Endometrial microvascular endothelial cells (primary cell): ENCODE measurements around the gene TMEM260. TPM values are rescaled to one million over a fixed set of nuclear protein-coding genes. Genes with fewer than 3 reads are reported as not detected.

Source experiments
- in situ Hi-C: cut with HindIII; loops from 2 replicates; pipeline ENCODE4 v1.10.0; 2017; ENCODE audit warnings: low sequenced_read_pairs, low pct_unique_long_range_greater_than_20kb; ENCODE audit errors: inconsistent ontology term
- total RNA-seq: library from RNA; depleted of rRNA; stranded (reverse); fragments of >200 nt; gene quantifications from one replicate; pipeline ENCODE4 v1.2.3, GENCODE V29; 2015; ENCODE audit errors: inconsistent ontology term

Gene TMEM260
- total RNA-seq, result 19.3 TPM

DNA sequence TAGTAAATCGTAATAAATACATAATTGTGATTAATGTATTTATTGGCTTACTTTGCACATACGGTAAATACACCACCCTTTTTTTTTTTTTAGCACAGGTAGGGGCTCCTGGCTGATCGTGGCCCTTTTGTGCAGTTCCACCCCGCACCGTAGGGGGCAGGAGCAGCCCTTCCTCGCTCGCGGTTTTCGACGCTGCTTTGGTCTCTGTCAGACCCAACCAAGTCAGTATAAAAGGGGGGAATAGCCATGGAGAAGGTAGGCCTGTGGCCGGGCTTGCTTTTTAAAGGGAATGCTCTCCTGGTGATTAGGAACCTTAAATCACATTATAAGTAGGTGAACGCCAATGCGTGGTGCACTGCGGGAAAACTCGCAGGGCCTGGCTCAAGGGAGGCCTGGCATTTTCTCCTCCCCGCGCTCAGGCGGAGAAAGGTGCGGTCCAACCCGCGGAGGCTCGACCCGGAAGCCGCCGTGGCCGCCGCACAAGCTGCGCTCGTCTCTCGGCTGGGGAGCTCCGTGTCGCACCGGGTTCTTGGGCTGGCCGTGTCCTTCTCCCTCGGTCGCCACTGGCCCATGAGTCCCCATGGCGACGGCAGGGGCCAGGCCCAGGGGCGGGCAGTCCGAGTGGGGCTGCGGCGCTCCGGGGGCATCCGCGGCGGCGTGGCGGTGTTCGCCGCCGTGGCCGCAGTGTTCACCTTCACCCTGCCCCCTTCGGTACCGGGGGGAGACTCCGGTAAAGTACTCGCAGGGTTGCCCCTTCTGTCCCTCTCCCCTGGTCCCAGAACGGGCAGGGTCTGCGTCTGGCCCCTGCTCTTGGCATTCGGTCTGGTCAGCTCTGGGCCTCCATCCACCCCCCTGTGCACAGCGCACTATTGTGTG lies at the start of gene TMEM260:
Gene TMEM260 (plus strand): TSS at position 454 of the 876 bp plus-strand sequence. CDS start 117 bp downstream, at position 571.
- in situ Hi-C loops, result no loop called here

DNA sequence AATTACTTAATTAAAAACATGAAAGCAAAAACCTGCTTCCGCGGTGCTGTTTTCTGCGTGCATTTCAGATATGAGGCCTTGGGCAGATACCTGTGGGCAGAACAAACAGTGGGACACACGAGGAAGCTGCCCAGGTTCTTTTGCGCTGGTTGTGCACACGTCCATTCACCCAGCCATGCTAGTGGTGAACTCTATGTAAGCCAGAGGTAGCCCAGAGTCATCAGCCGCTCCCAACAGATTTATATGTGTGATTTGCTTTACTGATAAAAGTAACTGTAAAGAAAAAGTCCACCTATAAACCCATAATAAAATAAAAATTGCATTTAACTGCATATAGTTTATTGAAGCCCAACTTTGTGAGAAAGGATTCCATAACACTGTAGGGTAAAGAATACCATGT lies 47.1 kb upstream of the TMEM260 start:
- in situ Hi-C loops, result no loop called here

DNA sequence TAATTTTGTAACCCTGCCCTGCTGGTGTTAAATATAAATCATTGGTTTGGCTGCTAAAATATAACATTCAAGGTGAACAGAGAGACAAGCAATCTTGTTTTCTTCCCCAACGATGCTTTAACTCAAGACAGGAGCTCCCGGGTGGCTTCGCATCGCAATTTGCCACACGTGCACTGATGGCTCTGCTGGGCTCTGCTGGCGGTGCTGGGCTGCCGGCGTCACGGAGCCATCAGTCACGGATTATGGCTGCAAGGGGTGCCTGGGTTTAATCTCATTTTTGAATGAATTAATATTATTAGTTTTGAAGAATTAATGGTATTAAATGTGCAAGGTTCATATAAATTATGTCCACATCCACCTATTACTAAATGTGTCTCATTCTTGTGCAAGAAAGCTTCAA lies 44.9 kb upstream of the TMEM260 start:
- in situ Hi-C loops, result no loop called here

DNA sequence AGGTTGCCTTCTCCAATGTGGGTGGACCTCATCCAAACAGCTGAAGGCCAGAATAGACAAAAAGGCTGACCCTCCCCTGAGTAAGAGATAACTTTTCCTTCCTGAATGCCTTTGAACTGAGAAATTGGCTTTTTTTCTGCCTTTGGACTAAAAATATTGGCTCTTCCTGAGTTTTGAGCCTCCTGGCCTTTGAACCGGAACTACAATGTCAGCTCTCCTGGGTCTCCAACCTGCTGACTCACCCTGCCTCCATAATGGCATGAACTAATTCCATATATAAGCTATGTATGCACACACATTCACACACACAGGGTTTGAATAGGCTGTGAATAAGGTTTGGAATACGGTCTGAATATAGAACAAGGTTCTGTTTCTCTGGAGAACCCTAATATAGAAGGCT lies 39.7 kb upstream of the TMEM260 start:
- in situ Hi-C loops, result no loop called here

DNA sequence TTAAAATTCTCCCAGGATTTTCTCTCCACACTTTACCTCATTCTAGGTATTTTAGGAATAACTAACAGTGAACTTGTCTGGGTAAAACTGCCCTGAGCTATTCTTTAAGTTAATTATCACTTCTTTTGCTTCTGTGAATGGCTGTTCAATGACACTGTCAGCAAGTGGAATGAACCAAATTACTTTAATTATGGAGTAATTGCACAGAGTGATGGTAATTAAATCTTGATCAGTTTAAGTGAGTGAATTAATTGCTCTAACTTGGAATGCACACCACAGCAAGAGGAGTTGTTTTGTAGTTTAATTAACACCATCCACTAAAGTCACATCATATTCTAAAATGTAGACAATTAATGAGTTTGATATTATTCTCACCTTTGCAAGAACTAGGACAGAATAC lies 36.2 kb upstream of the TMEM260 start:
- in situ Hi-C loops, result no loop called here

DNA sequence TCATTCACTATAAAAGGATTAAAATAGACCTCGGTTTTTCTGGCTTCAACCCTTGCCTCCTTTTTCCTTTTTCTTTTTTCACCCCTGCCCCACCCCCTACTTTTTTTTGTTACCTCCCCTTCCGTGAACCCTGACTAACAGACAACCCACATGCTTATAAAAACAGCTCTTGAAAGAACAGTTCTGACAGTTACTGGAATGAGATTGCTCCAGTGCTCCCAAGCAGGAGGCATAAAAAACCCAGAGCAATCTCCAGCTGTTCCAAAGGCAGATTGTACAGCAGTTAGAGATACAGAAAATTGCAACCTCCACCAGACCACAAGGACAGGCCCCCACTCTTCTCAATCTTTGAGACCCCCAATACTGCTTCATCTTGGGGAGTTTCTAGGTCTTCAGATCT lies 29.9 kb upstream of the TMEM260 start:
- in situ Hi-C loops, result no loop called here

DNA sequence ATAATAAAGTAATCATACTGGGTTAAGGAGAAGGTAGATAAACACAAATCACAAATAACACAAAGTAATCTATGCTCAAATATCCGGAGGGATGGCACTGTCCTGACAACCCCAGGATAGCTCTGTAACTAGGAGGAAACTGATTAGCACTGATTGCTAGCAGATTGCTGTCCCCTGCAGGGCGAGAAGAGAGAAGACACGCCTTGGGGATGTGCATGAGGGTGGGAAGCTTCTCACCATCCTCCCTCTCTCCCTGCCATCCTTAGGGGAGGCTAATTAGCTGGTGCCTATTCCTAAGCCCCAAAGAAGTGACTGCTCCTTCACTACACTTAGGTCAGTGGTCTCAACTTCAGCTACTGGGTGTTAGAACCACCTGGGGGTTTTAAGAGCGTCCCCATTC lies 27.0 kb upstream of the TMEM260 start:
- in situ Hi-C loops, result no loop called here

DNA sequence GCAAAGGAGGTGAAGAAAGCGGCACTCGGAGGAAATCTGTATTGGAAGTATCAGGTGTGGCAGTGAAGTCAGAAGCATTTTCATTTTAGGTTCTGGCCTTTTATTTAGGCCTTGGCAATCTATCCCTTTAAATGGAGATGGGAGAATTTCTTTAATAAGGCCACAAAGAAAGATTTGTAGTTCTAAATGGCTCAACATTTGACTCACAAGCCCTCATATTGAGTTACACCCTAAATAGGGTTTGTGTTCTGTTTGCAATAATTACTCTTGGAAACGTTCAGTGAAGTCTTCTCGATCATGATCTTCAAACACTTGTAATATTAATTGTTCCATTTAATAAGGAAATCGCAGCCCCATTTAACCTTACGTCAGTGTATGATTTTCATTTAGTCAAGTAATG lies 25.3 kb upstream of the TMEM260 start:
- in situ Hi-C loops, result no loop called here

DNA sequence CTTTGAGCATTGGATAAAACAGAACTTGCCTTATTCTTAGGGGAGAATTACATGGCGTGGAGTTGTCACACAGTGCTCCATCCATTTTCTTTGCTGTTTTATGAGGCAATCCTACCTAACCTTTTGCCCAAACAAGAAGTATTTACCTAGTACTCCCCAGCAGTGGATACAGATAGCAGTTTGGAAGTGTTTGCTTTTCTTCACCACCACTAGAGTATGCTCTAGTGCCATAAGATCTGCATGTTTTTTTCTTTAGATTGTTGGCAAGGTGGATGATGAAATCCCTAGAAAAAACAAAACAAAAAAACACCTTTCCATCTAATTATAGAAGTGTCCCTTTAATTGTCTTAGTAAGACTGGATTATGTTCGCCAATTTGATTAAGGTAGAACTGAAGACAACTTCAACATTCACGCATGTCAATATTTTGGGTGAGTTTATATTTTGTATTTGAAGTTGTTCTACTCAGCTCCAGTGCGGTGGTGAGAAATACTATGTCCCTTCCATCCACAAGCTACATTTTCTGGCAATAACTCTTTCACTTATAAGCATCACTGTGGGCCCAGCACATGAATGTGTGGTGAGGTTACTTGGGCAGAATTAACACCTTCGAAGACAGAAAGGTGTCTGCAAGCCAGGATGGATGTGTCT lies 23.6 kb upstream of the TMEM260 start:
- in situ Hi-C loops, result no loop called here

DNA sequence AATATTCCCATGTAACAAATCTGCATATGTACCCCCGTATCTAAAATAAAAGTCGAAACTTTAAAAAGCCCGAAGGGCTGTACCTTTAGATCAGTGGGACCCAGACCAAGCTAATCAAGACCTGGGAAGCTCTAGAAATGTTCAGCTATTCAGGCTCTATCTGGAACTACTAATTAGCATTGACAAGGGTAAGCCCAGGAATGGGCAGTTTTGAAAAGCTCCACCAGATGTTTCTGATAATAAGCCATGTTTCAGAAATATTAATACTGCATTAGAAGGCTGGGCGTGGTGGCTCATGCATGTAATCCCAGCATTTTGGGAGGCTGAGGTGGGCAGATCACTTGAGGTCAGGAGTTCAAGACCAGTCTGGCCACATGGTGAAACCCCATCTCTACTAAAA lies 20.4 kb upstream of the TMEM260 start:
- in situ Hi-C loops, result no loop called here

DNA sequence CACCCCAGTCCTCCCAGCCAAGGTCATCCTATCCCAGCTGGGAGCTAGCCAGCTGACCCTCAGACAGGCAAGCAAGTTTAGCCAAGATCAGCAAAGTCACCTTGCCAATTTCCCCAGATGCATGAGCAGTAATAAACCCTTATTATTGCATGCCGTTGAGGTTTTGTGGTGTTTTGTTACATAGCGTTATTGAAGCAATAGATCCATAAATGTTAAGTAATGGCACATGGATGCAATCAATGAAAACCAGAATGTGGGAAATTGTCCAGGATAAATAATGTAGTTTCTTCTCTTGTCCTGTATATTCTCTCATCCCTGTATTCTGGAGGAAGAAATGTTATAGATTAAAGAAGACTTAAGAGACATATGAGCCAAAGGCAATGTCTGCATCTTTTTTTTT lies 18.0 kb upstream of the TMEM260 start:
- in situ Hi-C loops, result no loop called here

DNA sequence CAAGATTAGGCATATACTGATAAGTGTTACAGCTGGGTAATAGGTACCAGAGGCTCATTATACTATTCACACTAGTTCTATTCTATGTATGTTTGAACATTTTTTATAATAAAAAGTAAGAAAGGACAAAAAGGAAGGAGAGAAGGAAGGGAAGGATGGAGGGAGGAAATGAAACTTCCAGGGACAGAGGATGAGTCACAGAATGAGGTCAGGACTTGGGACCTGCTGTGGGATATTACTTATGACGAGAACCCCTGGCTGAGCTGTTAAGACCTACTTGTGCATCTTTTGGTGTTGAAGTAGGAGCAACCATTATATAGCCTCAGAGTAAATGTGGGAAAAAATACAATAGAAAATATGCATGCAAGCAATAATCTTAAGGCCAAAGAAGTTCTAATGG lies 16.7 kb upstream of the TMEM260 start:
- in situ Hi-C loops, result no loop called here

DNA sequence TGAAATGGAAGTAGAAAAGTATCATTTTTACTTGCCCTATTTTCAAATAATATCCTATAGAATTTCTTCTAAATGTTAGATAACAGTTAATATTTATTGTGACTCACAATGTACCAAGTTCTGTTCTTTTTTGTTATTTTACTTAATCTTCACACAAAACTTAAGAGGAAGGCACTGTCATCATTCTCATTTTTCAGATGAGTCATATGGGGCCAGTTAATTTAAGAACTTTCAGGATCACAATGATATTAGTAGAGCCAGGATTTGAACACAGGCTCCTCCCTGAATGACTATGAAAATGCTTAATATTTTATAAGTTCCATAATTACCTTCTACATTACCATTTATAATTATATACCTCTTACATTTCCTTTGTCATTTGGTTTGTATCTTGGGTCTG lies 10.4 kb upstream of the TMEM260 start:
- in situ Hi-C loops, result no loop called here

DNA sequence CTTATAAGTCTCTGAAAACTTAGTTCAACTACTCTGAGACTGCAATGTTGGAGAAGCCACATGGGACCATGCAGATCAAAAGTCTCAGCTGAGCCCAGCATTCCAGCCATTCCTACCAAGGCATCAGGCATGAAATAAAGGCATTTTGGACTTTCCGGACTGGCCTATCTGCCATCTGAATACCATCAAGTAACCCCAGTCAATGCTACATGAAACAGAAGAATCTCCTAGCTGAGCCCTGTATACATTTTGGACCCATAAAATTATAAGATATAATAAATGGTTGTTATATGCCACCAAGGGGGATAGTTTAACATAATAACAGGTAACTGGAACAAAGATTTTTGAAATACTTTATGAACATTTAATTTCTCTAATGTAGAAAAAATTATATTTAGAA lies 9.3 kb upstream of the TMEM260 start:
- in situ Hi-C loops, result no loop called here

DNA sequence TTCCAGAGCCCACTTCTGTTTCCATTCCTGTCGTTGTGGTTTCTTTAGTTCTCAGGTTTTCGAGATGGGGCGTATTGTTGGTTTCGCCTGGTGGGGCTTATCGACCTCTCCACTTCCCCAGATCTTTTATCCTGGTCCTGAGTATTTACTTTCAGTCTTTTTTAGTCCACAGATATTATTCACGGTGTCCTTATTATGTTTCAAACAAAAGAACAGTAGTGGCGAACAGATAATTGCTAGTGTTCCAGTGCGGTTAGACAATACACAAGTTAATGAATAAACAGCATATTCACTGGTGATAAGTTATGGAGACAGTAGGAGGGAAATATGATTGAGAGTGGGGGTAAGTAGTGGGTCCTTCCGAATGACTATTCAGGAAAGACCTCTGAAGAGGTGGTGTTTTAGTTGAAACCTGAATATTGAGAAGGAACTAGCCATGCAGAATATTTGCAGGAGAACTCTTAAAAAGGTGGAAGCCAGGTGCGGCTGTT lies 668 bp downstream of the TMEM260 start:
- in situ Hi-C loops, result no loop called here

DNA sequence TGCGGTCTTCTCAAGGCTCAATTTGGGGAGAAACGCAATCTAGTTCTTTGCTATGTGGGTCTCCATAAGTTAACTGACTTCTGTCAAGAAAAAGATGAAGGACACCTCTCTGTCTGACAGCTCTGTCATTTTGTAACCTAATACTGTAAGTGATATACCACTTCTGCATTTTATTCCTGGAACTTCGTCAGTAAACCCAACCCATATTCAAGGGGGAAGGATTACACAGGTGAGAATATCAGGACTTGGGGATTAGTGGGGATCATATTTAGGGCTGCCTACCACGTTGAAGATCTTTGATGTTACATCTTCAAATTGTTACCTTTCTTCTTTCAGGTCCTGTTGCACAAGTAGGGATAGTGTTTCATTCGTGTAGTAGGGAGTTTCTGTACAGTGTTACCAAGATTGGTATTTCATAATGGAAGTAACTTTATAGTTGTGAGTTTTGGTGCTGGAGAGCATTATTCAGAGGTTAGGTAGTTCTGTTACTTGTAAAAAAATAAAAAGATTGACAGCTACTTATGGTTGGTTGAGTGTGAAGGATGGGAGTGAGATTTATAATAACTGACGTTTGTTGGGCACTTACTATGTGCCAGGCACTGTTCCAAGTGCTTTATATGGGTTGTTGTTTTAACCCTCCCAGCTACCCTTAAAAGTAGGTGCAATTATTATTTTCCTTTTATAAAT lies 1.6 kb downstream of the TMEM260 start:
- in situ Hi-C loops, result no loop called here

DNA sequence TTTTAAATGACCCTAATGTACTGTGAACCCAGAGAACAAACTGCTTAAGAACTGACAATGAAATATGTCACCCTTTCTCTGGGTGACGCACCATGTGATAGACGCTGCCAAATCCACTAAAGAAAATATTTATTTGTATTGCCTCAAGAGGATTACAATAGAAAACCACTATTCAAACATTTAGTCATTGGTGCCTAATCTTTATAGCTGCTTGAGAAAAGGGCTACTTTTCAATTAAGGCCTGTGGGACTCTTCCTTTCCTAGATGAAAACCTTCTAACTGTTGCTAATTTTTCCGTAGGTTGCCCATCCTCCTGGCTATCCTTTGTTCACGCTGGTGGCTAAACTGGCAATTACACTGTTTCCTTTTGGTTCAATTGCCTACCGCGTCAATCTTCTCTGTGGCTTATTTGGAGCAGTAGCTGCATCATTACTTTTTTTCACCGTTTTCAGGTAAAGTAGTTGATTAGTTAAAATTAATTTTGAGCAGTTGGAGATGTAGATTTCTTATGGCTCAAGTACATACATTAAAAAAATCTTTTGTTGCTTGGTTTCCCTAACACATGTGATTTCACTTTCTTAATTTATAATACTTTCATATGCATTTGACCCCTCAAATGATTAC lies 6.0 kb downstream of the TMEM260 start:
- in situ Hi-C loops, result no loop called here

DNA sequence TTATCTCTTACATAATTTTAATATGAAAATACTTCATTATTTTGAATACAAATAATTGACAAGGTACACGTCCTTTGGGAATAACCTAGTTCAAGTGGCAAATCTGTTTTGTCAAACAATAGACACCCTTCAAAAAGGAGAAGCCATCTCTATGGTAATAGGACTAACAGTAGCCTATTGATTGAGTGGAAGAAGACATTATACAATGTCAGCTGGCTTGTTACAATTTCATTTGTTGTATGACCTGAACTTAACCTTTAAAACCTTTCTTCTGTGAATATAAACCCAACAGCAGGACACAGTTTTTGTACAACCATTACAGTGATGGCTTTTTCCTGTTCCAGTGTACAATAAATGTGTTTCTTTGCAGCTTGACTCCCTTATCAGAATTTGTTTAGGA lies 8.1 kb downstream of the TMEM260 start:
- in situ Hi-C loops, result no loop called here

DNA sequence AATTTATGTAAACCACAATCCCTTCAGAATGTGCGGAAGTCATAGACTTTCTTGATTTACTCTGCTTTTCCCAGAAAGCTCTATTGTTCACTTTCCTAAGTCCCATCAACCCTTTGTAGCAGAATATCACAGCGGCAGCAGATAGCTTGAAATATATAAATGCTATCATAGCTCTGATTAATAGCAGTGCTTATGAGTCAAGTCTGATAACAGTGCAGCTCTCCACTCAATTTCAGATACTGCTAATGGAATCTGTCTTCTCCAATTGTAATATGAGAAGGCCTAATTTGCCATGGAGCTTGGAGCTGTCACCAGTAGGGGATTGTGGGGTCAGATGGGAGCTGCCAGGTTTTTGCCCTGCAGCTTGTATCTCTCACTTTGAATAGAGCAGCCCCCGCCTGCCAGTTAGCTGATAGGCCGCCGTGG lies 10.9 kb downstream of the TMEM260 start:
- in situ Hi-C loops, result no loop called here
